Upper lobe of left lung (tissue), 4 donors: ENCODE data around the gene MAPK12.

Experiments used
- CTCF ChIP-seq, 6 experiments: fragments of 450-650 bp in 4 of 6; fragments of 200-600 bp in 2 of 6; sonication (generic) in 2 of 6; IDR thresholded peaks; one replicate each; pipeline ENCODE4 v1.5.1; 2016 to 2019; ENCODE audit warnings: antibody characterized with exemption in 6 of 6
- POLR2AphosphoS5 ChIP-seq, 2 donors: sonication (generic); formaldehyde crosslinking; IDR thresholded peaks; one replicate each; pipeline ENCODE4 v1.5.1; 2017; ENCODE audit warnings: antibody characterized with exemption in 2 of 2

- TF ChIP-seq CTCF (IDR thresholded peaks at IDR 0.05), result no peak
- TF ChIP-seq POLR2AphosphoS5 (IDR thresholded peaks at IDR 0.05), result no peak
Measured at GRCh38 chr22:50238755-50239154, 22.7 kb downstream of the MAPK12 start.
